Dendritic cell treated with granulocyte-macrophage colony-stimulating factor and Interleukin-4, amounts not matched to agents 40 ng/mL and 50 ng/mL, for 4 days (primary cell): ENCODE results near the gene CAPZB.

ENCODE experiments used
- H3K27ac Mint-ChIP-seq: one replicate; pipeline ENCODE4 v1.8.0; 2022; ENCODE audit warnings: mild to moderate bottlenecking, mixed read lengths
- H3K27me3 Mint-ChIP-seq: one replicate; pipeline ENCODE4 v1.8.0; 2022; ENCODE audit warnings: mild to moderate bottlenecking, mixed read lengths
- H3K36me3 Mint-ChIP-seq: one replicate; pipeline ENCODE4 v1.8.0; 2022; ENCODE audit warnings: low read depth, mixed read lengths
- H3K4me1 Mint-ChIP-seq: one replicate; pipeline ENCODE4 v1.8.0; 2022; ENCODE audit warnings: low read depth, mixed read lengths
- H3K4me3 Mint-ChIP-seq: one replicate; pipeline ENCODE4 v1.8.0; 2022; ENCODE audit warnings: mild to moderate bottlenecking, moderate library complexity, mixed read lengths
- H3K9me3 Mint-ChIP-seq: one replicate; pipeline ENCODE4 v1.8.0; 2022; ENCODE audit warnings: mixed read lengths
- intact Hi-C: fragments of 100-400 bp; cut with micrococcal nuclease; formaldehyde crosslinking; loops from one replicate; pipeline ENCODE4 v1.15.0; 2022

Gene CAPZB

GRCh38 chr1:19326748-19327065 lies 158.6 kb downstream of the CAPZB start:
- Mint-ChIP-seq H3K4me1 (peaks cover 26% of the 10 kb centered on the region), H3K27ac (no peak overlapping the region), H3K9me3 (no peaks in the 10 kb centered on the region), H3K4me3 (no peak overlapping the region), H3K27me3 (no peaks in the 10 kb centered on the region), H3K36me3 (peaks cover 100% of the 10 kb centered on the region)
- intact Hi-C loops = no loop called here

GRCh38 chr1:19325958-19326747 lies 159.2 kb downstream of the CAPZB start:
- no peaks in the 10 kb centered on the region for H3K9me3 Mint-ChIP-seq
- intact Hi-C loops = no loop called here
- no peak overlapping the region for H3K4me3 Mint-ChIP-seq
- H3K36me3 Mint-ChIP-seq = peaks cover 100% of the 10 kb centered on the region
- no peaks in the 10 kb centered on the region for H3K27me3 Mint-ChIP-seq
- H3K4me1 Mint-ChIP-seq = peaks cover 28% of the 10 kb centered on the region
- H3K27ac Mint-ChIP-seq = no peak overlapping the region

- Mint-ChIP-seq H3K4me1 (peaks cover 28% of the 10 kb centered on the region), H3K27ac (no peak overlapping the region), H3K4me3 (no peak overlapping the region), H3K36me3 (peaks cover 100% of the 10 kb centered on the region), H3K9me3 (no peaks in the 10 kb centered on the region), H3K27me3 (no peaks in the 10 kb centered on the region)
- intact Hi-C loops = no loop called here
Observed at GRCh38 chr1:19325368-19325957, 159.9 kb downstream of the CAPZB start.

GRCh38 chr1:19324665-19324990 lies 160.7 kb downstream of the CAPZB start:
- Mint-ChIP-seq H3K4me1 (peaks cover 28% of the 10 kb centered on the region), H3K27me3 (no peaks in the 10 kb centered on the region), H3K4me3 (no peak overlapping the region), H3K9me3 (no peaks in the 10 kb centered on the region), H3K27ac (no peak overlapping the region), H3K36me3 (peaks cover 98% of the 10 kb centered on the region)
- intact Hi-C loops = no loop called here

GRCh38 chr1:19323987-19324664 lies 161.2 kb downstream of the CAPZB start:
- intact Hi-C loops = no loop called here
- H3K36me3 Mint-ChIP-seq = peaks cover 98% of the 10 kb centered on the region
- no peak overlapping the region for H3K4me3 Mint-ChIP-seq

GRCh38 chr1:19322481-19322880 lies 162.9 kb downstream of the CAPZB start:
- intact Hi-C loops = no loop called here
- peaks cover 47% of the 10 kb centered on the region for H3K4me1 Mint-ChIP-seq
- no peak overlapping the region for H3K4me3 Mint-ChIP-seq

More at GRCh38 chr1:19323987-19324664, 161.2 kb downstream of the CAPZB start:
- no peak overlapping the region for H3K27ac Mint-ChIP-seq
- no peaks in the 10 kb centered on the region for H3K9me3 Mint-ChIP-seq
- no peaks in the 10 kb centered on the region for H3K27me3 Mint-ChIP-seq
- peaks cover 31% of the 10 kb centered on the region for H3K4me1 Mint-ChIP-seq

GRCh38 chr1:19321071-19321470 lies 164.3 kb downstream of the CAPZB start:
- intact Hi-C loops = no loop called here
- Mint-ChIP-seq H3K27ac (no peak overlapping the region), H3K9me3 (no peaks in the 10 kb centered on the region), H3K36me3 (peaks cover 98% of the 10 kb centered on the region), H3K4me1 (peaks cover 59% of the 10 kb centered on the region), H3K4me3 (no peak overlapping the region), H3K27me3 (no peaks in the 10 kb centered on the region)

More at GRCh38 chr1:19322481-19322880, 162.9 kb downstream of the CAPZB start:
- Mint-ChIP-seq H3K27ac (peak overlapping the region; percentile 8), H3K36me3 (peaks cover 98% of the 10 kb centered on the region), H3K9me3 (no peaks in the 10 kb centered on the region), H3K27me3 (no peaks in the 10 kb centered on the region)

GRCh38 chr1:19319196-19319595 lies 166.1 kb downstream of the CAPZB start:
- Mint-ChIP-seq H3K9me3 (no peaks in the 10 kb centered on the region), H3K27ac (peak overlapping the region; percentile 18), H3K27me3 (no peaks in the 10 kb centered on the region), H3K4me3 (no peak overlapping the region), H3K4me1 (peaks cover 70% of the 10 kb centered on the region), H3K36me3 (peaks cover 86% of the 10 kb centered on the region)
- intact Hi-C loops = no loop called here

GRCh38 chr1:19317126-19317910 lies 168.0 kb downstream of the CAPZB start:
- Mint-ChIP-seq H3K27me3 (no peaks in the 10 kb centered on the region), H3K27ac (no peak overlapping the region), H3K9me3 (no peaks in the 10 kb centered on the region), H3K4me1 (peaks cover 71% of the 10 kb centered on the region), H3K36me3 (peaks cover 80% of the 10 kb centered on the region), H3K4me3 (no peak overlapping the region)
- intact Hi-C loops = no loop called here

GRCh38 chr1:19315378-19316198 lies 169.8 kb downstream of the CAPZB start:
- Mint-ChIP-seq H3K9me3 (no peaks in the 10 kb centered on the region), H3K27me3 (no peaks in the 10 kb centered on the region), H3K4me3 (peak overlapping the region; percentile 61), H3K27ac (peak overlapping the region; percentile 69), H3K36me3 (peaks cover 63% of the 10 kb centered on the region), H3K4me1 (peaks cover 73% of the 10 kb centered on the region)
- intact Hi-C loops = no loop called here

GRCh38 chr1:19313961-19314882 lies 171.1 kb downstream of the CAPZB start:
- no peaks in the 10 kb centered on the region for H3K27me3 Mint-ChIP-seq
- H3K27ac Mint-ChIP-seq = peak overlapping the region; percentile 75
- peaks cover 76% of the 10 kb centered on the region for H3K4me1 Mint-ChIP-seq
- H3K36me3 Mint-ChIP-seq = peaks cover 52% of the 10 kb centered on the region
- no peaks in the 10 kb centered on the region for H3K9me3 Mint-ChIP-seq
- H3K4me3 Mint-ChIP-seq = no peak overlapping the region
- intact Hi-C loops = loop anchor here (2.0 kb wide), 1 partner anchor 63 kb away; the partner anchor contains the start of genes EMC1 and MRTO4

- Mint-ChIP-seq H3K4me3 (peak overlapping the region; percentile 87), H3K27me3 (no peaks in the 10 kb centered on the region), H3K4me1 (peaks cover 75% of the 10 kb centered on the region), H3K9me3 (no peaks in the 10 kb centered on the region), H3K36me3 (peaks cover 47% of the 10 kb centered on the region), H3K27ac (peak overlapping the region; percentile 75)
- intact Hi-C loops = loop anchor here (2.0 kb wide), 1 partner anchor 63 kb away; the partner anchor contains the start of genes EMC1 and MRTO4
Observed at GRCh38 chr1:19313636-19313959, 171.7 kb downstream of the CAPZB start.
